HG03342 (cell line): ENCODE measurements around the gene NLN.
A peak's percentile ranks its signal among the peaks of the same experiment; 100 is the strongest.
"Not testable (repeated sequence)": the region's sequence is repeated elsewhere in the genome, so short reads cannot be mapped to it uniquely, and the experiment has no call there.

Source experiments
- ATAC-seq: cut with Tn5 transposase; IDR thresholded peaks from one replicate; pipeline ENCODE4 v1.9.1; 2021; ENCODE audit warnings: mild to moderate bottlenecking, moderate library complexity; ENCODE audit not compliant: unreplicated experiment

NLN gene

DNA sequence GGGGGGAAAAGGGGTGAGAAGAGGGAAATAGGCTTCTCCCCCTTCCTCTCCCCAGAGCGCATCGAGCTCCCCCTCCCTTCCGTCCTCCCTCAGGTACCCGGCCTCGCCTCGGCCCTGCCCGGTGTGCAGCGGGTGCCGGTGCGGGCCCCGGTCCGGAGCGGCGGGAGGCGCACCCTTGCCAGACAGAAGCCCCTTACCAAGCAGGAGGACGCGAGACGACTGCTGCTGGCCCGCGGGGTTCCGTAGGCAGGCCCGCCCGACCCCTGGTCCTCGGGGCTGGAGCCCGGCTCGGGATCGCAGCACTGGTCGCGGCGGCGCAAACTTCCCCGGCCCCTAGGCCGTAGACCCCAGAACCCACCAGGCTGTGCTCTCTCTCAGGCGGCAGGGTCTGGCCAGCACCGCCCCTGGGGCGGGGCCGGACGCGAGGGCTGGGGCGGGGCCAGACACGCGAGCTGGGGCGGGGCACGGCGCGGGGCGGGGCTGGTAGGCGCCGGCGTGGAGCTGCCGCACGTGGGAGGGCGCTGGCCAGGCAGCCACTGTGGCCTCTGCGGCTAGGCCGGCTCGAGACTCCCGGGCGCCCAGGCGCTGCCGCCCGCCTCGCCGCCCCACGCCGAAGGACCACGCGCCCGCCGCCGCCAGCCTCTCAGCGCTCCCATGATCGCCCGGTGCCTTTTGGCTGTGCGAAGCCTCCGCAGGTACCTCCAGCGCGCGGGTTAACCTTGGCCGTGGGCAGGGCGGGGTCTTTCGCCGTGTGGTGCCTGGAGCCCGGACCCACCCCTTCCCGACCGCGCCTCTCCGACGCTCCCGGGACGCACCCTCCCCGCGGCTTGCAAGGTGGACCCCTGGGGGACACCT lies at the start of gene NLN, which contains the start of gene SGTB:
Gene NLN (plus strand): TSS at position 486 of the 855 bp plus-strand sequence. CDS start 169 bp downstream, at position 655.
Gene SGTB (minus strand): TSS at position 390 of the 855 bp plus-strand sequence. CDS start 1,302 bp downstream, outside the sequence.
- ATAC-seq = peak; percentile 91

DNA sequence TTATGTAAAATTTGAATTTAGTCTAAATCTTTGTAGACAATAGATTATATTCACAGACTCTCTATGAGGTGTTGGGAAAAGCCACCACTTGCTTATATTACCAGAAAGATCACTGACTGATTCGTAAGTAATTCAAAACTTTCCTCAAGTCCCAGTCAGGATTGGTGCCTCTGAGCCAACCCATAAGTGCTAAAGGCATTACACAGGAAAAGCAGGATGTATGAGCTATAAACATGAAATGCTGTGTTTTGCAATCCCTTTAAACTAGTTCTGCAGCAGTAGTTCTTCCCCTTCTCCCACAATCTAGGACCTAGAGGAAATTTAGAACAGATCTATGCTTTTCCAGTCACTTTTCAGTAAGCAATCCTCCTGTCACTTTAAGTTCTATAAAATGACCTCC lies 49.2 kb upstream of the NLN start:
- no peak for ATAC-seq

DNA sequence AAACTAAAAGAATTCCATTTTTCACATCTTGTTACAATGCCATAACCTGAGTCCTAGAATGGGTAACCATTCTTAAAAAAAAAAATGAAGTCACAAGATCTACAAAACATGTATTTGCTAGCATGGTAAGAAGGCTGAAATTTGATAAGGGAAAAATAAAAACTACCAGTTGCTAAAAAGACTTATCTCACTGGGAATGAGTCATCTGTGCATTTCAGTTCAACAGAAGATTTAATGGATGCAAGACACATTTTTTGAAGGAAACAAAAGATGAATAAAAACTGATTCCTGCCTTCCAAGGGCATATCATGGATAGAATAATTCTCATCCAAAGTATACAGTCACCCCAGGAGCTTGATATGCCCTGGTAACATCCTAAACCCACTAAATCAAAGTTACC lies 47.3 kb upstream of the NLN start:
- ATAC-seq = no peak

DNA sequence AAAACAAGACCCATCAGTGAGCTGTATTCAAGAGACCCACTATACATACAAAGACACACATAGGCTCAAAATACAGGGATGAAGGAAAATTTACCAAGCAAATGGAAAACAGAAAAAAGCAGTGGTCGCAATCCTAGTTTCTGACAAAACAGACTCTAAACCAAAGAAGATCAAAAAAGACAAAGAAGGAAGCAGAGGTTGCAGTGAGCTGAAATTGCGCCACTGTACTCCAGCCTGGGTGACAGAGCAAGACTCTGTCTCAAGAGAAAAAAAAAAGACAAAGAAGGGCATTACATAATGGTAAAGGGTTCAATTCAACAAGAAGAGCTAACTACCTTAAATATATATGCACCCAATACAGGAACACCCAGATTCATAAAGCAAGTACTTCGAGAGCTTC lies 45.9 kb upstream of the NLN start:
- not testable (repeated sequence) for ATAC-seq

DNA sequence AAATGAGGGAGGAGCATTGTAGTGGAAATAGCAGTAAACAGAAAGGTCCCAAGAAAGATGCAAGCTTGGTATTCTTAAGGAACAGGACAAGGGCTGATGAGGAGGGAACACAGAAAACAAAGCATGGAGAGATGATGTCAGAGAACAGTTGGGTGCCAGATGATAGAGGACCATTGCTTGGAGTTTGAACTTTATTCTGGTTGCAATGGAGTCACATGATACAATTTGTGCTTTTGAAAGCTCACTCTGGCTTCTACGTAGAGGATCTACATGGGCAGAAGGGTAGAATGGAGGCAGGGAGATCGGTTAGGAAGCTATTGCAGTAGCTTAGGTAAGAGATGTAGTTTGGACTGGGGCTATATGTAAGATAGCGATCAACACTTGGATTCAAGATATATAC lies 39.9 kb upstream of the NLN start:
- ATAC-seq = no peak

DNA sequence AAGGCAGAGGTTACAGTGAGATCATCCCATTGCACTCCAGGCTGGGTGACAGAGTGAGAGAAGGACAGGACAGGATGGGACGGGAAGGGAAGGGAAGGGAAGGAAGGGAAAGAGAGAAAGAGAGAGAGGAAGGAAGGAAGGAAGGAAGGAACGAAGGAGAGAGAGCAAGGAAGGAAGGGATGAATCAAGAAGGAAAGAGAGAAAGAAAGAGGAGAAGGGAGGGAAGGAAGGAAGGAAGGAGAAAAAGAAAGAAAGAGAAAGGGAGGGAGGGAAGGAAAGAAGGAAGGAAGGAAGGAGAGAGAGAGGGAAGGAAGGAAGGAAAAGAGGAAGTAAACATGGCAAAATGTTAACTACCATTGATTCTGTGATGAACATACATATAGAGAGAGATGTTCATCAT lies 28.9 kb upstream of the NLN start:
- ATAC-seq = no peak

DNA sequence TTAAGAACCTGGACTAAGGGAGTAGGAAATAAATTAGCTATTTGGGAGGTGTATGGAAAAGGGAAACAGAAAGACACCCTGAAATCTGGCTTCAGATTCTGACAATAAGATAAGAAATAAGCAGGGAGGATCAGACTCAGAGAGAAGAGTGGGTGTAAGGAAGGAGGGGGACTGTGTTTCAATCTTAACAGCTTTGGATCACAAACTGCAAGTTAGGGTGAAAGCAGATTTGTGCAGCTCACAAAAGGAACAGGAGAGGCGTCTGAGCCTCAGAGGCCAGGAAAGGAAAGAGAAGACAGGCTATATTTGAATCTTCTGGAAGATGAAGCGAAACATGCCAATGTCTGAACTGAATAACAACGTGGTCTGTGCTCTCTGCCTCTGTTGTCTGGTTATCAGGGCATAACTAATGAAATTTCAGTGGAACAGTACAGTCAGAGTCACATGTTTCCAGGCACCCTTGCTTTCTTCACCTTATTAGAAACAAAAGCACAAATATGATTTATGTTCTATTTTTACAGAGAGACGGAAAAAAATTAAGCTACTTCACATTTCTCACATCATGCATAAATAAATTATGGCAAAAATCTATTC lies 26.7 kb upstream of the NLN start:
- ATAC-seq = no peak

DNA sequence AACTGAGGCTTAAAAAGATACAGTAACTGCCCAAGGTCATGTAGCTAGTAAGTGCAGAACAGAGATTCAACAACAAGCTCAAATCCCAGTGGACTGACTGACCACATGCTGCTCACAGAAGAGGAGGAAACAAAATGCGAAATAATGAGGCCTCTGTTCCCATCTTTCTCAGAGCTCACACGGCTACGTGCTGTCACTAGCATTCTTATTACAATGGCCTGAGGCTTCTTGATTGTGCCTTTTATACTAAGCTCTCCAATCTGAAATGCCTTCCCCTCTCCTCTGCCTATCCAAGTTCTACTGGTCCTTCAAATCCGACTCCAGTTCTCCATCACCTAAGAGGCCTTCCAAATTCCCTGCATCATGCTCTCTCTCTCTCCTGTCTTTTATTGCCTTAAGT lies 26.1 kb upstream of the NLN start:
- ATAC-seq = no peak

DNA sequence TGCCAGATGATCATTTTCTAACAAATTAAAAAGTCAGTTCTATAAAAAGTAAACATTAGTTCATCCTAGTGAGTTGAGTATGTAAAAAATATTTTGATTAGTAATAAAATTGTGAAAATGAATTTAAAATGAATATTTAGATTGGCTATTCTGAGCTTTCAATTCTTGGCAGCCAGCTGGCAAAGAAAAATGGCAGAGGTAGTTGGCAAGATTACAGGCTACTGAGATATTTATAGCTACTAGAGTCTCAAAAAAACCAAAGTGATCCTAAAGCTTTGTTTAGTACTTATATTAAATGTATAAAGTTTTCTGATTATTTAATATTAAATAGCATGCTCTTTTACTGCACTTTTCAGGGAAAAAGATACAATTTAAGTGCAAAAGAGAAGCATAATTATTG lies 25.1 kb upstream of the NLN start:
- no peak for ATAC-seq

DNA sequence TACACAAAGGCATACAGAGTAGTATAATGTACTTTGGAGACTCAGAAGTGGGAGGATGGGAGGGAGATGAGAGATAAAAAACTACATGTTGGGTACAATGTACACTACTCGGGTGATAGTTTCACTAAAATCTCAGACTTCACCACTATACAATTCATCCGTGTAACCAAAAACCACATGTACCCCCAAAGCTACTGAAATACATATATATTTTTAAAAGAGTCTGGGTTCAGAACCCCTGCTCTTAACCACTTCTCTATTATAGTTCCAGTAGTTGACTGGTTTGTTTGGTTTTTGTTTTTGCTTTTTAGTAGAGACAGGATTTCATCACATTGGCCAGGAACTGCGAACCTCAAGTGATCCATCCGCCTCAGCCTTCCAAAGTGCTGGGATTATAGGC lies 22.7 kb upstream of the NLN start:
- ATAC-seq = peak; percentile 74

DNA sequence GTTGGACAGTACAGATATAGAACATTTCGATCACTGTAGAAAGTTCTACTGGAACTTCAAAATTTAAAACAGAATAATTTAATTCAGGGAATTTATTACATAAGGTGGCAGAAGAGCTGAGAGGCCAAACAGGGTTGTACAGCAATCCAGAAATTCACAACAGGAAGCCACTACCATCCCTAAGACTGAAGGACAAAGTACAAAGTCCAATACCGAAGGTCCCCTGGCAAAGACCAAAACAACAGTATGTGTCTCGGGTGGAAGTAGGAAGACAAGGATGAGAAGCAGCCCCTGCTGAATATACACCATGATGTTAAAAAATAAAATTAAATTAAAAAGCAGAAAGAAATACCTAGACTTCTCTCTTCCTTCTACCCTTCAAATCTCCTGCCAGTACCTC lies 20.0 kb upstream of the NLN start:
- no peak for ATAC-seq

DNA sequence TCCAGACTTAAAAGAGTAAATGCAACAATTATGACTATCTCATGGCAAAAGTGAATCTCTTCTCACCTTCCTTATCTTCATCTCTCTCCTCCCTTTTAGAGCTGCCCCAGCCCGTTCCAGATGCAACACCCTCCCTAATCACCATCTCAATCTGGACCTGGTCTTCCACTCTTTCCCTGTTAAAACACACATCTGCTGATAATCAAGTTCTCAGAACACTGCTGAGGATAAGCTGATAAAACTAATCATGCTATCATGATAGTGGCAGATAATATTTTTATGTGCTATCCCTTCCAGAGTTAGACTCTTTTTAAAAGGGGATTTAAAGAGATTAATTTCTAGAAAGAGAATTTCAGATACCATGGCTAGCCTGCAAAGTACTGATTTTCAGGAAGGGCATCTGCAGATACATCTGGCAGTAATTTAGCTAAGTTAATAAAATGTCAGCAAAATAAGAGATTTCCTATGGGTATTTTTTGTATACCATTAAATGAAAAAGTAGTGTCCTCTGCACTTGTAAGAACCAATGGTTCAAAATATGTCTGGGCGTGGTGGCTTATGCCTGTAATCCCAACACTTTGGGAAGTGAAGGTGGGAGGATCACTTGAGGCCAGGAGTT lies 17.3 kb upstream of the NLN start:
- ATAC-seq = no peak

DNA sequence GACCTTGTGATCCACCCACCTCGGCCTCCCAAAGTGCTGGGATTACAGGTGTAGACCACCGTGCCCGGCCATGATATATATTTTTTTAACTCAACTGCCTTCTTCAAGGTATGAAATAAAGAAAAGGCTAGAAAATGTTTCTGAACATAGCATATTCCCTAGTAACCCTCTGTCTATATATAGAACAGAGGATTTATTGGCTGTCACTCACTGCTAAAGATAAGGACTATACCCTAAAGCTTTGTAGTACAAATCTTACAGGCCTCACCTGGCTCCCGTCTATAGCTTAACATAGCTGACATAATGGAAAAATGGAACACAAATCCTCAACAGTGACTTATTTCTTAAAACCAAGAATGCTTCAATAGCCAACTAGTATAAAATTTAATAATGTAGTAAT lies 14.3 kb upstream of the NLN start:
- no peak for ATAC-seq

DNA sequence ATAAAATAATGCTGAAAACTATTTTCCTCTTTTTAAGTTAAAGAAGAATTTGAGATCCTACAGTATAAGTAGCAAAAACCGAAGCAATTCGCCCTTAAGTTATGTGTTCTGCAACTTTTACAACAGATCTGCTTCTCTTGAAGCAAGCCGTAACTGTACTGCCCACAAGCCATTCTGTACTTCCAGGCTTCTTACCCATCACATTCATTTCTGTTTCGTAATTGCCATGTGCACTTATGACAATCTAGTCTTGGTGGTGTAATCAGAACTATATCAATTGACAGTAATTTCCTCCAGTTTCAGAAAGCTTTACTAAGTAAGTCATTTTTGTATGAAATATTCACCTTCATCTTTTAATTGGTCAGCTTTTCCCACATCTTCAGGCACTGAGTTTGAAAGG lies 13.9 kb upstream of the NLN start:
- no peak for ATAC-seq

DNA sequence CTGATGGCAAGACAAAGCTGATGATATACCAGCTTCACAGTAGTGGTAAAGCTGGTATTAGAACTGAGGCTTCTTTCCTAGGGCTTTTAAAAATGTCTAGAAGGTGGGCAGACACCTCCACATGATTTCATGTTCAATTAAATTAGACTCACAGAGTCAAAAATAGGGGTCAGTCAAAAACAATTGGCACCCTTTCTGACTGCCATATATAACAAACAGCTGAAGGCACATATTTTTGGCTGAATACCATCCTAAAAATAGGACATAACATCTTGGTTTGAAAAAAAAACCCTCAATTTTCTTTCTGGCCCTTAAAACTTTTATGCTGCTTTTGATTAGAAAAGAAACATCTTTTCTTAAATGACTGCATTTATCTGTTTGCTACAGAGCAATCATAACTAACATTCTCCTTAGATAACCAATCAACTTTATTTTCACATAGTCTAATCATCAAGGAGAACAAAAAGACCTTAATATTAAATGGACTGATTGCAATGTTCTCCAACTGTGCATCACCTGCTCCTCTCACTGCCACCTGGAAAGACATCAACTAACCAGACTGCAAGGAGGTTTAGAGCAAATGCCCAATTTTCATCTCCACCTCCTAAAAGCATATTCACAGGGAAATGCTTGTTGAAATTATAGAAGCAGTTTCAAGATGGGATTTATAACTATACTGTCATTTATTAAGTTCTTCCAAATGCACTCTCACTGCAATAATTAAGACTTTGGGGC lies 3.3 kb upstream of the NLN start:
- ATAC-seq = no peak

DNA sequence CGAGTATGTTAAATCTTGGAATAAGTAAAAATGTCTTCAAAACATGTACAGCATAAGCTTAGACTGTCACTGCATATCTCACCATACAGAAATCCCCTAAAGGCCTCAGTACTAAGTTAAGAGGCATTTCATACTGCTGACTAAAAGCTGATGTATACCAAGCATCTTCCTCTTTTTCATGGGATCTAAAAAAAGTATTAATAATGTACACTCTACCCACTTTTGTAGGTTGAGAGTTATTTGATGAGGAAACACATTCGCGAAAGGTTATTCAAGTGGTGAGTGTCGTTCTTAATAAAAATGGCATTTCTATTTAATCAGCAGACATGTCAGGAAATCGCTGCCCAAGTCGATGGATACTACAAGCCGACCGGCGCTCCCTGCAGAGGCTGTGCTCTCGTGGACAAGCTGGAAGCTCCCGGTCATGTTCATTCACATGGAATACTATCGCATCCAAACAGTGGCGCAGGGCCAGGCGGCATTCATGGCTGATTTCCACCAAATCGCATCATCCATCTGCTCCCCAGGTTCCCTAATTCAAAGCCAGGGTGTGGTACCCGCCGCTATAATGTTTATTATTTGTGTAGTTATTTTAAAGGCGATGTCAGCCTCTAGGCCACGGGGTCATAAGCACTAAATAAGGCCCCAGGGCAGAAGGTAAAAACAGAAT lies 820 bp upstream of the NLN start:
- peak; percentile 23 for ATAC-seq

DNA sequence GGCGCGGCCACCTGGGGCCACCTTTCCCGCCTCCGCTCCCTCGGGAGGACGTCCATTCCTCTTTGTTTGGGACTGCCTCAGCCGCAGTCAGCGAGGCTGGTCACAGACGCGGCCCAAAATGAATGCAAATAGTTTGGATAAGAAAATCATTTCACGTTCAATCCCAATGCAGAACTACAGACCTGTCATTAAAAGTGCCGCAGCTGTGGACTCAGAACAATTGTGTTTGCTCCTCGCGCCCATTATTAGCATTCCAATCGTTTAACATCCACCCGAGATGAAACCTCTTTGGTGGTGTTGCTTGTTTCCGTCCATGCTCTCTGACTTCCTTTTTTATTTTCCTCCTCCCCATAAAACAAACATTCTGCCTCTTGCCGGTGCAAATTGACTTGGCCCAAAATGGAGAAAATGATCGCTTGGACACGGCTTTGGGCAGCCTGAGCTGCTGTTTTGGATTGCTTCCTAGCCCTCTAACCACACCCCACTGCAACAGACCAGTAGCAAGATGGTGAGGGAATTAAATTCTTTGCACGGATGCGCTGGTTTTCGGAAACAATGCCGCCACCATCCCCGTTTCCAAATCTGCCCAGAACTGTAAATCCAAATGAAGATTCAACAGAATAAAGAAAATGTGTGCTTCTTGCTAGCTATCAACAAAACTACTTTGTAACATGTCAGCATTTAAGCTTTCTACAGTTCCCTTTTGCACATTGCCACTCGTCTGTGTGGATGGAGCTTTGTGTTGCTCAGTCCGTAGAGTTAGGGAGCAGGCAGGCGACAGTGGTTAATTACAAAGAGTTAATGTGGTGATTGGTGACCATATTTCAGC lies 784 bp downstream of the NLN start:
- ATAC-seq = no peak

DNA sequence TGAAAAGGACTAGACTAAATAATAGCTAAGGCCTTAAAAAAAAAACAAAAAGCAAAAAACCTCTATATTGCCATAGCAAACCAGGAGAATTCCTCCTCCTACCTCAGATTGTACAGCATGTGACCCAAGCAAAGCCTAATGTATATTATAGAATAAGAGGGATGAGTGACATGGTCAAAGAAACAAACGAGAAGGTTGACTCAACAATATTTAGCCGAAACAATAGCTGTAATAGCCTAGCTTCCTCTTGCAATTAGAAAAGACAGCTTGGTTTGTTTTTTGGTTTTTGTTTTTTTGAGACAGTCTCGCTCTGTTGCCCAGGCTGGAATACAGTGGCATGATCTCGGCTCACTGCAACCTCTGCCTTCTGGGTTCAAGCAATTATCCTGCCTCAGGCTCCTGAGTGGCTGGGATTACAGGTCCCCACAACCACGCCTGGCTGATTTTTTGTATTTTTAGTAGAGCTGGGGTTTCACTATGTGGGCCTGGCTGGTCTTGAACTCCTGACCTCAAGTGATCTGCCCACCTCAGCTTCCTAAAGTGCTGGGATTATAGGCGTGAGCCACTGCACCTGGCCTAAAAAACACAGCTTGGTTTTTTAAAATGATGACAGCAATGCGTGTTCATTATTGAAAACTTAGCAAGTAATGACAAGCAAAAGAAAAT lies 5.6 kb downstream of the NLN start:
- no peak for ATAC-seq

DNA sequence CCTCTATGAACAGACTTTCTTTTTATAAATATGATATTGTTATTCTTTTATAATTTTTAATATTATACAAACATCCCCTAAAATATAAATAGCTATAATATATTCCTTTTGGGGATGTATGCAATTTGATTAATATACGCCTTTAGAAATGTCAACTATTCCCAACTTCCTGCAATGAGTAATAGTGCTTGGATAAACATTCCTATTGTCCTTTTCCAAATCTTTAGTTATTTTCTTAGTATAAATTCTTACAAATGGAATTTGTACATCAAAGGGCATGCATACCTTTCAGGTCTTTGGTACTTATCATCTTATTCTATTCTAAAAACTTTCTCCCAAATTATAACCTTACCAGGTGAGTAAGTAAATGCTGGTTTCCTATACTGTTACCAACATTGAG lies 6.2 kb downstream of the NLN start:
- no peak for ATAC-seq
